Calu3 (cell line): ENCODE results near the gene RGS7BP. TPM values are rescaled to one million over a fixed set of nuclear protein-coding genes. Genes with fewer than 3 reads are reported as not detected.

ENCODE experiments used
- Bru-seq: library from RNA; stranded (reverse); fragments of 400-500 nt; gene quantifications from one replicate; lab custom pipeline; 2021; lab: Mats Ljungman, UMichigan
- BruChase-seq, 2 experiments: library from RNA; stranded (reverse); fragments of 400-500 nt; gene quantifications; one replicate each; lab custom pipeline; 2021; lab: Mats Ljungman, UMichigan
- BruUV-seq: library from RNA; stranded (reverse); fragments of 400-500 nt; replicated peaks from 2 replicates; lab custom pipeline; 2021; lab: Mats Ljungman, UMichigan
- CTCF ChIA-PET: fragments of 300-600 bp; sonication (Branson Sonifier 250); formaldehyde crosslinking; loops from one replicate; lab custom pipeline; 2022; ENCODE audit warnings: antibody characterized with exemption; lab: Charles Lee
- DNase-seq: peaks from one replicate; pipeline ENCODE4 v3.0.0; 2022
- H3K27ac Mint-ChIP-seq: one replicate; pipeline ENCODE4 v1.8.0; 2022; ENCODE audit warnings: mixed read lengths; ENCODE audit not compliant: unreplicated experiment
- H3K27me3 Mint-ChIP-seq: one replicate; pipeline ENCODE4 v1.8.0; 2022; ENCODE audit warnings: mixed read lengths; ENCODE audit not compliant: unreplicated experiment
- H3K36me3 Mint-ChIP-seq: one replicate; pipeline ENCODE4 v1.8.0; 2022; ENCODE audit warnings: mild to moderate bottlenecking, moderate library complexity, mixed read lengths; ENCODE audit not compliant: insufficient read depth, unreplicated experiment
- H3K4me1 Mint-ChIP-seq: one replicate; pipeline ENCODE4 v1.8.0; 2022; ENCODE audit warnings: mild to moderate bottlenecking, low read depth, mixed read lengths; ENCODE audit not compliant: unreplicated experiment
- H3K4me3 Mint-ChIP-seq: one replicate; pipeline ENCODE4 v1.8.0; 2022; ENCODE audit warnings: mild to moderate bottlenecking, low read depth, moderate library complexity, mixed read lengths; ENCODE audit not compliant: unreplicated experiment
- H3K9me3 Mint-ChIP-seq: one replicate; pipeline ENCODE4 v1.8.0; 2022; ENCODE audit warnings: low read depth, mixed read lengths; ENCODE audit not compliant: unreplicated experiment
- intact Hi-C: fragments of 100-400 bp; cut with micrococcal nuclease; formaldehyde crosslinking; loops from one replicate; pipeline ENCODE4 v1.10.0; 2022; ENCODE audit not compliant: unreplicated experiment
- long read RNA-seq: library from polyadenylated mRNA; stranded (forward); transcript quantifications from one replicate; pipeline ENCODE4 v2.0.0, GENCODE V29; 2022
- total RNA-seq: library from RNA; stranded (reverse); gene quantifications from 2 replicates; pipeline ENCODE4 v1.2.3, GENCODE V29; 2022
- TF ChIP-seq, protein P1 (sequence below): fragments of 200-600 bp; IDR thresholded peaks from one replicate; pipeline ENCODE4 v1.8.0; 2022; ENCODE audit warnings: antibody characterized with exemption; ENCODE audit not compliant: unreplicated experiment

RGS7BP gene
- total RNA-seq, result not detected in 2 replicates
- Bru-seq, nascent RNA, result percentile 8 among the genes with signal in this experiment
- percentile 9 among the genes with signal in this experiment for BruChase-seq, experiment 1, labeled RNA remaining after a 6-hour chase
- BruChase-seq, experiment 2, labeled RNA remaining after a 2-hour chase, result percentile 6 among the genes with signal in this experiment
- long read RNA-seq, result 0 reads

GRCh38 chr5:64505769-64506566, at the start of gene RGS7BP:
Gene RGS7BP (plus strand): TSS chr5:64506015. CDS start chr5:64506625, 610 bp downstream.
- intact Hi-C loops, result loop anchor here (2.0 kb wide), 1 partner anchor 107 kb away; no protein-coding TSS in a partner anchor
- TF ChIP-seq, protein P1, sequence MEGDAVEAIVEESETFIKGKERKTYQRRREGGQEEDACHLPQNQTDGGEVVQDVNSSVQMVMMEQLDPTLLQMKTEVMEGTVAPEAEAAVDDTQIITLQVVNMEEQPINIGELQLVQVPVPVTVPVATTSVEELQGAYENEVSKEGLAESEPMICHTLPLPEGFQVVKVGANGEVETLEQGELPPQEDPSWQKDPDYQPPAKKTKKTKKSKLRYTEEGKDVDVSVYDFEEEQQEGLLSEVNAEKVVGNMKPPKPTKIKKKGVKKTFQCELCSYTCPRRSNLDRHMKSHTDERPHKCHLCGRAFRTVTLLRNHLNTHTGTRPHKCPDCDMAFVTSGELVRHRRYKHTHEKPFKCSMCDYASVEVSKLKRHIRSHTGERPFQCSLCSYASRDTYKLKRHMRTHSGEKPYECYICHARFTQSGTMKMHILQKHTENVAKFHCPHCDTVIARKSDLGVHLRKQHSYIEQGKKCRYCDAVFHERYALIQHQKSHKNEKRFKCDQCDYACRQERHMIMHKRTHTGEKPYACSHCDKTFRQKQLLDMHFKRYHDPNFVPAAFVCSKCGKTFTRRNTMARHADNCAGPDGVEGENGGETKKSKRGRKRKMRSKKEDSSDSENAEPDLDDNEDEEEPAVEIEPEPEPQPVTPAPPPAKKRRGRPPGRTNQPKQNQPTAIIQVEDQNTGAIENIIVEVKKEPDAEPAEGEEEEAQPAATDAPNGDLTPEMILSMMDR, result no peak
- no TSS peak for BruUV-seq
- Mint-ChIP-seq H3K4me3 (peak within 1 kb of the TSS; percentile 57), H3K27ac (no peak within 1 kb of the TSS), H3K9me3 (no peaks in the 10 kb centered on the region), H3K36me3 (peaks cover 7% of the 10 kb centered on the region), H3K27me3 (peaks cover 59% of the 10 kb centered on the region), H3K4me1 (no peaks in the 10 kb centered on the region)
- DNase-seq, result no peak
- CTCF ChIA-PET, result no interaction called here

- peaks cover 8% of the 10 kb centered on the region for H3K9me3 Mint-ChIP-seq
- BruUV-seq, result no TSS peak
- intact Hi-C loops, result no loop called here
- DNase-seq, result no peak
- no peaks in the 10 kb centered on the region for H3K4me1 Mint-ChIP-seq
- CTCF ChIA-PET, result no interaction called here
- H3K36me3 Mint-ChIP-seq, result no peaks in the 10 kb centered on the region
- no peak overlapping the region for H3K27ac Mint-ChIP-seq
- H3K27me3 Mint-ChIP-seq, result no peaks in the 10 kb centered on the region
- TF ChIP-seq, protein P1, result no peak
- H3K4me3 Mint-ChIP-seq, result no peak overlapping the region
These were observed 48.0 kb upstream of the RGS7BP start for GRCh38 chr5:64457846-64458245.

- Mint-ChIP-seq H3K36me3 (no peaks in the 10 kb centered on the region), H3K4me1 (no peaks in the 10 kb centered on the region), H3K27me3 (no peaks in the 10 kb centered on the region), H3K4me3 (no peak overlapping the region), H3K9me3 (peaks cover 8% of the 10 kb centered on the region), H3K27ac (no peak overlapping the region)
- intact Hi-C loops, result no loop called here
- BruUV-seq, result no TSS peak
- CTCF ChIA-PET, result no interaction called here
- TF ChIP-seq, protein P1, result no peak
- DNase-seq, result no peak
These were observed 46.9 kb upstream of the RGS7BP start for GRCh38 chr5:64458948-64459347.

DNA sequence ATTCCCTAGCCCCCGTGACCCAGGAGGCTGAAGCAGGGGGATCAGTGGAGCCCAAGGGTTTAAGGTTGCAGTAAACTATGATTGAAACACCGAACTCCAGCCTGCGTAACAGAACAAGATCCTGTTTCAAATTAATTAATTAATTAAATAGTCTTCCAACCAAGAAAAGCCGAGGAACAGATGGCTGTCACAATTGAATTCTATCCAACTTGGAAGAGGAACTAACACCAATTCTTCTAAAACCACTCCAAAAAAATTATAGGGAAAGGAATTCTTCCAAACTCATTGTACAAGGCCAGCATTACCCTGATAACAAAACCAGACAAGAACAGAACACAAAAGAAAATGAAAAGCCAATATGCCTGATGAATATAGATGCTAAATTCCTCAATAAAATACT, 43.4 kb upstream of the RGS7BP start:
- H3K27ac Mint-ChIP-seq, result no peak overlapping the region
- H3K4me1 Mint-ChIP-seq, result no peaks in the 10 kb centered on the region
- H3K27me3 Mint-ChIP-seq, result no peaks in the 10 kb centered on the region
- no peak overlapping the region for H3K4me3 Mint-ChIP-seq
- intact Hi-C loops, result no loop called here
- no peak for DNase-seq
- no peaks in the 10 kb centered on the region for H3K36me3 Mint-ChIP-seq
- CTCF ChIA-PET, result no interaction called here
- BruUV-seq, result no TSS peak
- peaks cover 8% of the 10 kb centered on the region for H3K9me3 Mint-ChIP-seq
- TF ChIP-seq, protein P1, result no peak
